GM23248 (cell line): ENCODE data around the gene COPG2. TPM values are rescaled to one million over a fixed set of nuclear protein-coding genes. Genes with fewer than 3 reads are reported as not detected.
"Not testable (repeated sequence)": the region's sequence is repeated elsewhere in the genome, so short reads cannot be mapped to it uniquely, and the experiment has no call there.

Experiments used
- DNase-seq: peaks from one replicate; pipeline ENCODE4 v3.0.0-alpha.2; 2015
- H2AFZ ChIP-seq: fragments of 200-600 bp; sonication (generic); 2 replicates; pipeline ENCODE4 v1.6.1; 2016; ENCODE audit warnings: antibody characterized with exemption
- H3F3A ChIP-seq: fragments of 200-600 bp; sonication (generic); 2 replicates; pipeline ENCODE4 v1.6.1; 2016; ENCODE audit warnings: mild to moderate bottlenecking, antibody characterized with exemption, mixed run types; ENCODE audit not compliant: insufficient read depth
- H3K27ac ChIP-seq: fragments of 200-600 bp; sonication (generic); 2 replicates; pipeline ENCODE4 v1.5.1; 2016; ENCODE audit warnings: mild to moderate bottlenecking
- H3K27me3 ChIP-seq: fragments of 200-600 bp; sonication (generic); replicated peaks from 2 replicates; pipeline ENCODE4 v1.6.1; 2016; ENCODE audit warnings: mild to moderate bottlenecking; ENCODE audit not compliant: insufficient read depth
- H3K36me3 ChIP-seq: fragments of 200-600 bp; sonication (generic); 2 replicates; pipeline ENCODE4 v1.6.1; 2016; ENCODE audit warnings: low read depth, mild to moderate bottlenecking
- H3K4me1 ChIP-seq: fragments of 200-600 bp; sonication (generic); 2 replicates; pipeline ENCODE4 v1.6.1; 2016; ENCODE audit warnings: mild to moderate bottlenecking; ENCODE audit not compliant: insufficient read depth
- H3K4me2 ChIP-seq: fragments of 200-600 bp; sonication (generic); one replicate; pipeline ENCODE4 v1.6.1; 2016; ENCODE audit warnings: mild to moderate bottlenecking; ENCODE audit not compliant: unreplicated experiment
- H3K4me3 ChIP-seq: fragments of 200-600 bp; sonication (generic); 2 replicates; pipeline ENCODE4 v1.5.1; 2016; ENCODE audit warnings: mild to moderate bottlenecking
- H3K79me2 ChIP-seq: fragments of 200-600 bp; sonication (generic); 2 replicates; pipeline ENCODE4 v1.6.1; 2016; ENCODE audit warnings: mild to moderate bottlenecking; ENCODE audit not compliant: insufficient read depth
- H3K9ac ChIP-seq: fragments of 200-600 bp; sonication (generic); 2 replicates; pipeline ENCODE4 v1.6.1; 2016; ENCODE audit warnings: mild to moderate bottlenecking
- H3K9me2 ChIP-seq: fragments of 200-600 bp; sonication (generic); 2 replicates; pipeline ENCODE4 v1.6.1; 2016; ENCODE audit warnings: mixed run types, mild to moderate bottlenecking, moderate library complexity; ENCODE audit not compliant: insufficient read depth
- H3K9me3 ChIP-seq: fragments of 200-600 bp; sonication (generic); one replicate; pipeline ENCODE4 v1.6.1; 2017; ENCODE audit warnings: low read depth
- H4K20me1 ChIP-seq: fragments of 200-600 bp; sonication (generic); 2 replicates; pipeline ENCODE4 v1.6.0; 2016; ENCODE audit not compliant: insufficient read depth
- EZH2 ChIP-seq: fragments of 200-600 bp; sonication (generic); IDR thresholded peaks from 2 replicates; pipeline ENCODE4 v1.6.1; 2018; ENCODE audit warnings: antibody characterized with exemption, mild to moderate bottlenecking; ENCODE audit not compliant: insufficient read depth, poor library complexity, severe bottlenecking
- EZH2phosphoT487 ChIP-seq: fragments of 200-600 bp; sonication (generic); IDR thresholded peaks from 2 replicates; pipeline ENCODE4 v1.6.1; 2018; ENCODE audit warnings: antibody characterized with exemption, moderate library complexity, mild to moderate bottlenecking, low read depth; ENCODE audit not compliant: insufficient read depth
- WGBS, 2 experiments: methylation state at CpG; one replicate each; pipeline ENCODE4 v1.1.6; 2015 to 2017; ENCODE audit warnings: low lambda C conversion rate in 2 of 2, low coverage in 1 of 2; ENCODE audit errors: missing lambda C conversion rate in 2 of 2; 5-methylcytosine and 5-hydroxymethylcytosine counted together
- in situ Hi-C: fragments of 300-500 bp; cut with MboI; formaldehyde crosslinking; loops from 2 replicates; pipeline ENCODE4 v1.15.0; 2020
- polyA plus RNA-seq: library from polyadenylated mRNA; unstranded; fragments of >200 nt; fragmentation: Nextera tagmentation; extraction: Ambion mirVana; gene quantifications from 2 replicates; pipeline ENCODE4 v1.2.1, GENCODE V29; 2016
- total RNA-seq: library from RNA; depleted of rRNA; stranded (reverse); fragments of >200 nt; shearing (Covaris generic); gene quantifications from 2 replicates; pipeline ENCODE4 v1.2.3, GENCODE V29; 2014

COPG2 gene
- total and polyA plus RNA-seq, 2 experiments from 2014 or later: 3.4 to 29.7 TPM

DNA sequence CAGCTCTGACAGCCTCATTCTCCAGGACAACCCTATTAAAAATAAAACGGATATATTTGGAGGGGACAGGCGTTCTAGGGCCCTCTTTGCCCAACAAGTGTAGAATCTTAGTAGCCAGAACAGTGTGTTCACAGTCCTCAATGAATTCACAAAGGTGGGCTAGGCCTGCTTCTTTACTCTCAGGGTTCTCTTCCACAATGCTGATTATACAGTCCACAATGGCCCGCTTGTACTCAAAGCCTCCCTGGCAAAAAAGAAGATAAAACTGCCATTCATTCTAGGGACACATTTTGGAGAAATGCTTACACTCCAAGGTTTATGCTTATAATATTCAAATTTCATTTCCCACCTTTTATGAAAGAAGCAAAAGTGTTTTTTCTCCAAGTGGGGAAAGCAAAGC, 114.1 kb downstream of the COPG2 start:
- in situ Hi-C loops: no loop called here
- Histone ChIP-seq H3K9ac (no peak overlapping the region), H3K4me1 (no peaks in the 10 kb centered on the region), H3K4me3 (no peak overlapping the region), H3K4me2 (no peak overlapping the region), H3F3A (no peaks in the 10 kb centered on the region), H3K79me2 (no peaks in the 10 kb centered on the region), H3K27me3 (no peaks in the 10 kb centered on the region), H2AFZ (no peak overlapping the region), H4K20me1 (no peaks in the 10 kb centered on the region), H3K27ac (no peak overlapping the region), H3K36me3 (no peaks in the 10 kb centered on the region), H3K9me3 (no peaks in the 10 kb centered on the region), H3K9me2 (no peaks in the 10 kb centered on the region)
- WGBS, 2 experiments: 86 to 88% methylated on average over 3 of the region's 3 CpGs
- DNase-seq: no peak
- TF ChIP-seq EZH2: no peak
- TF ChIP-seq EZH2phosphoT487: no peak

GRCh38 chr7:130553398-130554029, 115.0 kb downstream of the COPG2 start:
- in situ Hi-C loops: no loop called here

GRCh38 chr7:130544356-130544755, 124.2 kb downstream of the COPG2 start:
- Histone ChIP-seq H3K9me3 (no peaks in the 10 kb centered on the region), H3K4me1 (no peaks in the 10 kb centered on the region), H2AFZ (no peak overlapping the region), H3K4me3 (no peak overlapping the region), H3K4me2 (no peak overlapping the region), H3K9me2 (no peaks in the 10 kb centered on the region), H3K27me3 (no peaks in the 10 kb centered on the region), H3F3A (no peaks in the 10 kb centered on the region), H3K9ac (no peak overlapping the region), H4K20me1 (no peaks in the 10 kb centered on the region), H3K79me2 (no peaks in the 10 kb centered on the region), H3K36me3 (no peaks in the 10 kb centered on the region; the same call in 1 of the 2 replicates), H3K27ac (no peak overlapping the region)
- 93 to 95% methylated on average over 1 of the region's 1 CpG for WGBS, 2 experiments
- DNase-seq: no peak
- TF ChIP-seq EZH2phosphoT487 (no peak), EZH2 (no peak)
- in situ Hi-C loops: no loop called here

More at GRCh38 chr7:130553398-130554029, 115.0 kb downstream of the COPG2 start:
- no peaks in the 10 kb centered on the region for H3K9me3 ChIP-seq
- H3K27ac ChIP-seq: no peak overlapping the region
- no peaks in the 10 kb centered on the region for H3K36me3 ChIP-seq
- no peaks in the 10 kb centered on the region for H3K9me2 ChIP-seq
- no peaks in the 10 kb centered on the region for H3F3A ChIP-seq
- H3K27me3 ChIP-seq: no peaks in the 10 kb centered on the region
- H3K4me3 ChIP-seq: no peak overlapping the region
- H3K9ac ChIP-seq: no peak overlapping the region
- H2AFZ ChIP-seq: no peak overlapping the region
- TF ChIP-seq EZH2phosphoT487 (no peak), EZH2 (no peak)
- no peaks in the 10 kb centered on the region for H3K4me1 ChIP-seq
- no peak for DNase-seq
- 95 to 96% methylated on average over 3 of the region's 3 CpGs for whole genome bisulfite sequencing, 2 experiments
- no peaks in the 10 kb centered on the region for H4K20me1 ChIP-seq
- H3K79me2 ChIP-seq: no peaks in the 10 kb centered on the region
- no peak overlapping the region for H3K4me2 ChIP-seq

GRCh38 chr7:130543487-130544010, 125.0 kb downstream of the COPG2 start:
- DNase-seq: no peak
- Histone ChIP-seq H3F3A (no peaks in the 10 kb centered on the region), H3K27ac (no peak overlapping the region), H3K36me3 (no peaks in the 10 kb centered on the region; the same call in 1 of the 2 replicates), H3K4me2 (no peak overlapping the region), H2AFZ (no peak overlapping the region), H4K20me1 (no peaks in the 10 kb centered on the region), H3K27me3 (no peaks in the 10 kb centered on the region), H3K4me1 (no peaks in the 10 kb centered on the region), H3K9ac (no peak overlapping the region), H3K4me3 (no peak overlapping the region), H3K9me2 (no peaks in the 10 kb centered on the region), H3K9me3 (no peaks in the 10 kb centered on the region), H3K79me2 (no peaks in the 10 kb centered on the region)
- WGBS, 2 experiments: 80 to 85% methylated on average over 2 of the region's 2 CpGs
- in situ Hi-C loops: no loop called here
- TF ChIP-seq EZH2: no peak
- no peak for TF ChIP-seq EZH2phosphoT487

DNA sequence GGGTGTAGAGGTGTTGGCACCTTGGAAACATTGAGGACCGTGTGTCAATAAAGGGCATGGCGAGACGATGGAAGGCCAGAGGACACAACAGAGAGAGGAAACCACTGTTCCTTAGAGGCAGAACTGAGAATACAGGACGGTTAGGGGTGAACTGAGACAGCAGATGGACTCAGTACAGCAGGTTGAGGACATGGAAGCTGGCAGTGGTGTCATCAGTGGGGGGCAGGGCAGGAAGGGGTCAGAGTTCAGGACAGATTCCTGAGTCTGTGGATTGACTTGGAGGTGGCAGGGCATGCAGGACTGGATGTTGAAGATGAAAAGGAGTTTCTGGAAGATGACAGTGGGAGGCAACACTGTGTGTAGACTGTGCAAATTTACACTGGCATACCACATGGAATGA, 126.3 kb downstream of the COPG2 start:
- H3K4me1 ChIP-seq, H3K4me2 ChIP-seq, H3K4me3 ChIP-seq, H3K36me3 ChIP-seq, H3K79me2 ChIP-seq, H2AFZ ChIP-seq, DNase-seq, H3K27me3 ChIP-seq, H3K9me3 ChIP-seq, H3K9me2 ChIP-seq, H3K27ac ChIP-seq, H4K20me1 ChIP-seq, H3K9ac ChIP-seq, H3F3A ChIP-seq, in situ Hi-C loops: not testable (repeated sequence)
- 75 to 81% methylated on average over 4 of the region's 4 CpGs for WGBS, 2 experiments

- H3K9me2 ChIP-seq, H3K27ac ChIP-seq, H2AFZ ChIP-seq, in situ Hi-C loops, H3K4me3 ChIP-seq, H3K79me2 ChIP-seq, H3K4me1 ChIP-seq, H3K36me3 ChIP-seq, H3K9ac ChIP-seq, DNase-seq, H3F3A ChIP-seq, H3K27me3 ChIP-seq, H3K9me3 ChIP-seq, H4K20me1 ChIP-seq, H3K4me2 ChIP-seq: not testable (repeated sequence)
- WGBS, 2 experiments: 88 to 96% methylated on average over 6 to 7 of the region's 7 CpGs
Observed at GRCh38 chr7:130541287-130541686, 127.3 kb downstream of the COPG2 start.

GRCh38 chr7:130537894-130538293, 130.7 kb downstream of the COPG2 start:
- H3K27me3 ChIP-seq, H2AFZ ChIP-seq, H3K36me3 ChIP-seq, H4K20me1 ChIP-seq, DNase-seq, in situ Hi-C loops, H3K4me2 ChIP-seq, H3K9me3 ChIP-seq, H3K4me1 ChIP-seq, H3K9me2 ChIP-seq, H3K79me2 ChIP-seq, H3K27ac ChIP-seq, H3K9ac ChIP-seq, H3K4me3 ChIP-seq, H3F3A ChIP-seq: not testable (repeated sequence)
- 86 to 89% methylated on average over 6 of the region's 6 CpGs for WGBS, 2 experiments
